GM06990 (cell line): ENCODE data around the gene ECD.

ENCODE experiments used
- DNase-seq: peaks from one replicate; pipeline ENCODE4 v3.0.0-alpha.2; 2011; ENCODE audit not compliant: insufficient read length; ENCODE audit errors: extremely low read depth
- H3K27me3 ChIP-seq: replicated peaks from 2 replicates; pipeline ENCODE4 v1.6.0; 2011; ENCODE audit warnings: low read length; ENCODE audit not compliant: control insufficient read depth, insufficient read depth
- H3K36me3 ChIP-seq: 2 replicates; pipeline ENCODE4 v1.5.1; 2011; ENCODE audit warnings: low read length; ENCODE audit not compliant: control insufficient read depth, insufficient read depth
- H3K4me3 ChIP-seq: replicated peaks from 2 replicates; pipeline ENCODE4 v1.5.1; 2011; ENCODE audit warnings: low read depth, mild to moderate bottlenecking, control low read depth, low read length
- CTCF ChIP-seq: IDR thresholded peaks from 2 replicates; pipeline ENCODE4 v1.5.1; 2011; ENCODE audit warnings: low read length, control low read depth, mild to moderate bottlenecking, inconsistent platforms; ENCODE audit not compliant: insufficient read depth, poor library complexity, severe bottlenecking

The ECD gene

GRCh38 chr10:73168465-73168803, 626 bp upstream of the ECD start:
- Histone ChIP-seq H3K27me3 (no peaks in the 10 kb centered on the region), H3K36me3 (no peaks in the 10 kb centered on the region), H3K4me3 (peak overlapping the region; percentile 96)
- DNase-seq = no peak
- no peak for TF ChIP-seq CTCF

- DNase-seq = no peak
- Histone ChIP-seq H3K27me3 (no peaks in the 10 kb centered on the region), H3K36me3 (peaks cover 2% of the 10 kb centered on the region; the same call in 1 of the 2 replicates), H3K4me3 (peak overlapping the region; percentile 96)
- TF ChIP-seq CTCF = no peak
Observed at GRCh38 chr10:73167458-73167782, 388 bp downstream of the ECD start.

- H3K36me3 ChIP-seq = peaks cover 2% of the 10 kb centered on the region; the same call in 1 of the 2 replicates
- TF ChIP-seq CTCF = no peak
- H3K27me3 ChIP-seq = no peaks in the 10 kb centered on the region
- peak overlapping the region; percentile 96 for H3K4me3 ChIP-seq
- no peak for DNase-seq
Observed at GRCh38 chr10:73166972-73167371, 836 bp downstream of the ECD start.

GRCh38 chr10:73163096-73163495, 4.7 kb downstream of the ECD start:
- Histone ChIP-seq H3K36me3 (peaks cover 2% of the 10 kb centered on the region; the same call in 1 of the 2 replicates), H3K4me3 (no peak overlapping the region)
- no peak for TF ChIP-seq CTCF

GRCh38 chr10:73161662-73162061, 6.1 kb downstream of the ECD start:
- no peak for TF ChIP-seq CTCF
- no peak for DNase-seq
- no peak overlapping the region for H3K4me3 ChIP-seq

More at GRCh38 chr10:73163096-73163495, 4.7 kb downstream of the ECD start:
- DNase-seq = no peak
- H3K27me3 ChIP-seq = no peaks in the 10 kb centered on the region

GRCh38 chr10:73161079-73161478, 6.7 kb downstream of the ECD start:
- Histone ChIP-seq H3K27me3 (no peaks in the 10 kb centered on the region), H3K4me3 (no peak overlapping the region), H3K36me3 (peaks cover 2% of the 10 kb centered on the region; the same call in 1 of the 2 replicates)
- no peak for TF ChIP-seq CTCF
- no peak for DNase-seq

More at GRCh38 chr10:73161662-73162061, 6.1 kb downstream of the ECD start:
- Histone ChIP-seq H3K27me3 (no peaks in the 10 kb centered on the region), H3K36me3 (peaks cover 2% of the 10 kb centered on the region; the same call in 1 of the 2 replicates)
